Peyer's patch (tissue), 4 donors: ENCODE results near the gene AKAP13.

ENCODE experiments used
- POLR2A ChIP-seq, 2 donors: fragments of 450-650 bp; IDR thresholded peaks; one replicate each; pipeline ENCODE4 v1.5.1; 2017; ENCODE audit warnings: antibody characterized with exemption in 2 of 2, mild to moderate bottlenecking in 2 of 2, moderate library complexity in 2 of 2
- TF ChIP-seq, protein P1 (sequence below), 6 experiments: fragments of 450-650 bp in 4 of 6; fragments of 200-600 bp in 2 of 6; sonication (generic) in 1 of 6; IDR thresholded peaks; one replicate each; pipeline ENCODE4 v1.5.1; 2017 to 2019; ENCODE audit warnings: antibody characterized with exemption in 6 of 6, mild to moderate bottlenecking in 3 of 6, moderate library complexity in 1 of 6

DNA sequence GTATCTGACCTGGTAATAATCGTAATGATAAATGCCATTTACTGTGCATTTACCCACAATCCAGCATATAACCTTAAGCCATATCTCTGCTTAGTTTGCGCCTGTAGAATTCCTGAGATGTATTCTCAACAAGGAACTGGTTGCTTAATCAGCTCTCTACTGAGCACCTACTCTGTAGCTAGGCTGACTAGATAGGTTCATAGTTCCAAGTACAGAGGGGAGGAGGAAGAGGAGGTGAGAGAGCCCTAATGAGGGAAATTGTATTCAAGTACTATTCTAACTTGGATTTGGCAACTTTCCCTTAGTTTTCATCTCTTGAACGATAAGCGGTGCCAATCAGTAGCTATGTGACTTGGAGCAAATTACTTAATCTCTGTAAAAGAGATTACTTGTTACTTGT lies 5.6 kb upstream of the AKAP13 start:
- TF ChIP-seq, protein P1, sequence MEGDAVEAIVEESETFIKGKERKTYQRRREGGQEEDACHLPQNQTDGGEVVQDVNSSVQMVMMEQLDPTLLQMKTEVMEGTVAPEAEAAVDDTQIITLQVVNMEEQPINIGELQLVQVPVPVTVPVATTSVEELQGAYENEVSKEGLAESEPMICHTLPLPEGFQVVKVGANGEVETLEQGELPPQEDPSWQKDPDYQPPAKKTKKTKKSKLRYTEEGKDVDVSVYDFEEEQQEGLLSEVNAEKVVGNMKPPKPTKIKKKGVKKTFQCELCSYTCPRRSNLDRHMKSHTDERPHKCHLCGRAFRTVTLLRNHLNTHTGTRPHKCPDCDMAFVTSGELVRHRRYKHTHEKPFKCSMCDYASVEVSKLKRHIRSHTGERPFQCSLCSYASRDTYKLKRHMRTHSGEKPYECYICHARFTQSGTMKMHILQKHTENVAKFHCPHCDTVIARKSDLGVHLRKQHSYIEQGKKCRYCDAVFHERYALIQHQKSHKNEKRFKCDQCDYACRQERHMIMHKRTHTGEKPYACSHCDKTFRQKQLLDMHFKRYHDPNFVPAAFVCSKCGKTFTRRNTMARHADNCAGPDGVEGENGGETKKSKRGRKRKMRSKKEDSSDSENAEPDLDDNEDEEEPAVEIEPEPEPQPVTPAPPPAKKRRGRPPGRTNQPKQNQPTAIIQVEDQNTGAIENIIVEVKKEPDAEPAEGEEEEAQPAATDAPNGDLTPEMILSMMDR (IDR thresholded peaks at IDR 0.05) = no peak
- no peak for TF ChIP-seq POLR2A (IDR thresholded peaks at IDR 0.05)
